NCI-H2107 treated with DMSO at 0.1 percent for 48 hours (cell line): Measurements from ENCODE around the gene RNF138.
"Not testable (repeated sequence)": the region's sequence is repeated elsewhere in the genome, so short reads cannot be mapped to it uniquely, and the experiment has no call there.

Experiments
- DNase-seq: peaks from one replicate; lab custom pipeline; 2025; ENCODE audit not compliant: unreplicated experiment; lab: John Stamatoyannopoulos, UW

Gene RNF138, protein sequence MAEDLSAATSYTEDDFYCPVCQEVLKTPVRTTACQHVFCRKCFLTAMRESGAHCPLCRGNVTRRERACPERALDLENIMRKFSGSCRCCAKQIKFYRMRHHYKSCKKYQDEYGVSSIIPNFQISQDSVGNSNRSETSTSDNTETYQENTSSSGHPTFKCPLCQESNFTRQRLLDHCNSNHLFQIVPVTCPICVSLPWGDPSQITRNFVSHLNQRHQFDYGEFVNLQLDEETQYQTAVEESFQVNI

DNA sequence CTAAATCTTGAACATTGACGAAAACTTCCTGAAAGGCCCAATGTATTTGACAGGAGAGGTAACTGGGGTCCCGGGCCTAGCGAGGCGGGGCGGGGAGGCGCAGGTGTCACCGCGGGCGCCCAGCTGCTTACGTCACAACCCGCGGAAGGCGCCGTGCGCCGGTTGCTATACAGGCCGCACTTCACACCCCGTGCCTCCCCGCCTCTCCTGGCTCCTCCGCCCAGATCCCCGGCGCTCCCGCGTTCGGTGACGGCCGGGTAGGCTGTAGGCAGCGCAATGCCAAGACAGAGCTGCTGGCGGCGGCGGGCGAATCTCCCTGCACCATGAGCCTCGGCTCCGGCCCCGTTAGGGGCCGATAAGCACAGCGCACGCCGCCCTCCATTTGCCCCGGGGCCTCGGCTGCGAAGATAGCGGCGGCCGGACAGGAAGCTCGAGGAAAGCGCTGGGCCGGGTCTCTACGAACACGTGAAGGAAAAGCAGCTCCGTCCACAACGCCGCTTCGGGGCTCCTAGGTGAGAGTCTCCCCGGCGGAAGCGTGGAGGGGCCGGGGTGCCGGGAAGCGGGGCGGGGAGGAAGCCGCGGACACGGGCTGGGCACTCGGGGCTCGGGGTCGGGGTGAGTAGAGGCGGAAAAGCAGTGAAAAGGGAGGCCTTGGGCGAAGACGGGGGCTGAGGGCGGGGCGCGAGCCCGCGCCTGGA lies at the start of gene RNF138:
Gene RNF138, plus strand, starts transcription at position 151 of the 698 bp plus-strand sequence. CDS start 903 bp downstream, outside the sequence.
- DNase-seq = peak; percentile 37

DNA sequence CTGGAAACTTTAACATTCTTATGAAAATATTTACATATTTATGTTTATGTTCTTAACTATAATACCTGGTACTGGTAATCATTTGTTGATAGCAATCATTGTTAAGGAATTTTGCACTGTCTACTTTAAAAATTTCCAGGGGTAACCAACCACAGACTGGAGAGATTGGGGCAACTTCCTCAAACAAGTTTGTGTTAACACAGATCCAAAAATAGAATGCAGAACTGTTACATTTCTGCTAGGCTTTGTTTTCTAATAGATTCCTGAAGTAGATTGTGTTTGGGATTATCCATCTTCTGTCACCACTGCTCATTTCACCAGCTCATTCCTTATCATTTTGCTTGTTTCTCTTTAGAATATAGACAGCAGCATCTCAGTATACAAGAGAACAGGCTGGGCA lies 49.3 kb upstream of the RNF138 start:
- DNase-seq = no peak

DNA sequence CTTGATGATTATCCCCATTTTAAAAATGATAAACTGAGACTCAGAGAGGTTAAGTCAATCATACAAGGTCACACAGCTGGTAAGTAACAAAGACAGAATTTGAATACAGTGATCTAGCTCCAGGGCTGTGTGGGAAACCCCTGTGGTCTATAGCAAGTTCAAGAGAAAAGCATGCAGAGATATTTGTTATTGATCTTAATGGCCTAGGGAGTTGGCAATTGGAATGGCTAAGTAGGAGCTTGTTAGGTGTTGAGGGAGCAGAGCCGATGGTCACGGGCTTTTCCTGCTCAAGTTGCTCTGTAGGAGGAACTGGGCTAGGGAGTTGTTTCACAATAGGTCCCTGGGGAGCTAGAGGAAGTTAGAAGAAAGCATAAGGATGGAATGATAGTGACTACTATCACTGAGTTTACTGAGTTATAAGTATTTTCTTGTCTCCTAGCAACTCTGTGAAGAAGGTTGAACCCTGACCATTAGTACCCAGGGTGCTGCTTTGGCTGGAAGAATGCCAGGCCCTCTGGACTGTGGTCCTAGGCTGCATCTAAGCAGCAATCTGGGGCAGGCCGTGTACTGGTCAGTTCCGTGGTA lies 43.1 kb upstream of the RNF138 start:
- no peak for DNase-seq

DNA sequence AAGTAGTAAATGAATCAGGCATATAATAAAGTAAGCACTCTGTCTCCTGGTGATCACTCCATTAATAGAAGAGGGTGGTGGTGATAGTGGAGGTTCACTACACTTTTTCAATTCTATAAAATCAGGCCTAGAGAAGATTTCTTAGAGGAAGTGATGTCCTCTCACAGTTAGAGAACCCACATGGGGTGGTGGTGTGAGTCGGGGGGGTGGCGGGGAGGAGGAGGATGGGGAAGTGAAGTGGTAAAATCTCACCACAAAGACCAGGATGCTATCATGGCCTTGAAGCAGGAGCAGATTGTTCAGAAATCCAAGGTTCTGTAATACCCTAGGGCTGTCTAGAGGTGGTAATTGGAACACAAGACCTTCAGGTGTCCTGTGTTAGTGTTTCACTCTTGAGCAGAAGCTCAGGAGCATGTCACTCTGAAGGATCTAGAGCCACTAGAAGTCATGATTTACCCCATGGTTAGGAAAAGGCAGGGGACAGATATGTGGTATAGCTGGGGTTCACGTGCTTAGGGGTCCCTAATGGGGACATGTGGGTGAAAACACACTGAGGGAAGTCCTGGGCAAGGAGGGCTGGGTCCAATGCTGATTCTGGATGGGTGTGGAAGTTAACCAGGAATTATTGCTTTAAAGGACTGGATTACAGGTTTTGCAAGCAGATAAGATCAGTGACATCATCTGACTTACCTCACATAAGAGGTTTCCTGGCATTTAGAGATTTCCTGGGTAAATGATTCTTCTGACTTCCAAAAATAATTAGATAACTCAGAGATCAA lies 42.1 kb upstream of the RNF138 start:
- no peak for DNase-seq

DNA sequence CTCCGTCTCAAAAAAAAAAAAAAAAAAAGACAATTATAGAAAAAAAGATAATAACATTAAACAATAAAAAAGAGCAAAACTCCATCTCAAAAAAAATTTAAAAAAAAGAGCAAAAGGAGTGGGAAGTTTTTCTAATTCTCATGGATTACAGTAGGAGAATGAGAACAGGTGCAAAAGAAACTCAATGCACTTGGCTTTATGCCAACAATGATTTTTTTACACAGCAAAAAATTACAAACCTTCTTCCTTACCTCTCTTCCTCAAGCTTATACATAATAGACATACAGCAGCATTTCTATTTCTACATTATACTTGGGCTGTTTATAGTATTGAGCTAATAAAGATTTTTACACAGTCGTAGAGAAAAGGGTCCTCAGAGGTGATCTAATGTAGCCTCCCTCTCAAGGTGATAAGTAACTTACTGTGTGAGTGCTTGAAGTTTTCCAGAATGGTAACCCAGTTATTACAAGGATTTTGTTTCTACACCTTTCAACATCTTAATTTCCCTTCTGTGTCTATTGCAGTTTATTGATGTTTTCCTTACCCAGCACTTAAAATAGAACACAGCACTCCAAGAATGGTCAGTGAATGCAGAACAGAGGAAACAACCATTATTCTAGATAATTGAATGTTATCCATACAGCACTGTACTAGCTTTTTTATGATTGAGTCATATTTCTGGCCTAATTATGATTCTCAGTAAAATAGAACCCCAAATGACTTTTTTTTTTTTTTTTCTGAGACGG lies 34.9 kb upstream of the RNF138 start:
- DNase-seq = no peak

DNA sequence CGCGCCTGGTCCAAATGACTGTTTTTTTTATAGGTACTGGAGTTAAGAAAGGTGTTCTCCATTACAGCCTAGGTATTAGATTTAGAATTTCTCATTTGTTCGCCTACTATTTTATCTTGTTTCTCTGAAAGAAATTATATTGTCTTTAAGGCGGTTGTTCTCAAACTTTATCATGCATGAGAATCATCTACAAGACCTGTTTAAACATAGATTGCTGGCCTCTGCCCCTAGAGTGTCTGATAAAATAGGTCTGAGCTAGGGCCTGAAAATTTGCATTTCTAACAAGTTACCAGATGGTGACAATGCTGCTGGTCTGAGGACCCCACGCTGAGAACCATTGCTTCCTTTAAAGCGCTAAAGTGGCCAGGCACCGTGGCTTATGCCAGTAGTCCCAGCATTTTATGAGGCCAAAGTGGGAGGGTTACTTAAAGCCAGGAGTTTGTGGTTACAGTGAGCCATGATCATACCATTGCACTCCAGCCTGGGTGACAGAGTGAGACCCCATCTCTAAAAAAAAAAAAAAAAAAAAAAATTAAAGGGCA lies 34.0 kb upstream of the RNF138 start:
- no peak for DNase-seq

DNA sequence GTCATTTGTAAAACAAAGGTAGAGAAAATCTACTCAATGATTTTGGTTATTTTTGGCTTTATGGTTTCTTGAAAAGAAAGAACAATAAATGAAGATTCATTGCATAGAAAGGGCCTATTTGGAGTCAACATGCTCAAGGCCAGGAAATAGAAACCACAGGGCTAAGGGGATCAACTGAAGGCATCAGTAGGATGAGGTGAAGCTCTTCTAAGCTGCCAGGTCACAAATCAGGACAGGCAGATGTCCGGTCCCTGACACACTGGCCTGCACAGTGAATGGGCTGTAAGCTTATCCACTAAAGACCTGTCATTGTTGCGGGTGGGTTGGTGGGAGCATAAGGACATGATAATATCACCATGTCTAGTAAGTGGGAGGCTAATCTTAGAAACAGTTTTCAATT lies 31.6 kb upstream of the RNF138 start:
- no peak for DNase-seq

DNA sequence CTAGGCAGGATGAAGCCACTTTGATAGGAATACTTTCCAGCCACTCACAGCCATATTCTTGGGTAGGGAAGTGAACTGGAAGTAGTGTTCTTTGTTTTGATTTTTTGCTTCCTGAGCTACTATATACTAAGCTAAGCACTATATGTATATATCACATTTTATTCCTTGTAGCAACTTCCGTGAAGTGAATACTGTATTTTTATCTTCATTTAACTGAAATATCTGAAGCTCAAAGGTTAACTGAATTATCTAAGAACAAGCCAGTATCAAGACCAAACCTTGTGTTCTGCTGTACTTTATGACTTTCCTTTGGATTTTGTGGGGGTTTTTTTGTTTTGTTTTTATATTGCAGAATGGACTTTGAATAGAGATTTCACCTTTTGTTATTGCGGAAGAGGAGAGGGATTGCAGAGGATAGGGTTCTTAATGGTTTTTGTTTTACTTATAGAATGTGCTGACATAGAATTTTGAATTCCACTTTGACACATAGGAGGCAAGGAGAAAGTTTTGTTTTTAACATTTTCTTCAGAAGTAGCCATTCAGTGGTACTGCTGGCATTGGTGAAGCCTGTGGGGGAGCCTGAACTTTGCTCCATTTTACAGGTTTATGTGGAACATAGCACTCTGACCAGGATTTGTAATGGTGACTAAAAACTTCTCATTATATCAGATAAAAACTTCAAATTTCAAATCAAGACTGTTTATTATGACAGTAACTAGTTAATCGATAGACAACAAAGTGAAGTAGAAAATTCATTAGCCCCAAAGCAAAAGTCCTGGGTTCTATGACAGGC lies 24.1 kb upstream of the RNF138 start:
- no peak for DNase-seq

DNA sequence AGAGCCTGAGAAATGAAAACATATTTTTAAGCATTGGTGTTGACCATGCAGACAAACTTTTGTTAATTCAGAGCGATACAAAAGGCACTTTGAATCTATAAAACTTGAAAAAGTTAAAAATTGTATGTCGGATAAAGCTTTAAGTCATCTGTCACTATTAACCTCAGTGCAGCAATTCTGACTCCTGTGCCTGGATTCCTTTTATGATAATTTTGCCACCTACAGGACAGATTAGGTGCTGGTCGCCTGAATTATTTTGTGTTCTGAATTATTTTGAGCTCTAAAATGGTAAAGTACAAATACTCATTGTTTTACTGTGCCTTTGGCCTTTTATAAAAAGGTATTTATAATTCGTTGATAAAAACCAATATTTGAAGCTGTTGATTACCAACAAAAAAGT lies 19.4 kb upstream of the RNF138 start:
- DNase-seq = no peak

DNA sequence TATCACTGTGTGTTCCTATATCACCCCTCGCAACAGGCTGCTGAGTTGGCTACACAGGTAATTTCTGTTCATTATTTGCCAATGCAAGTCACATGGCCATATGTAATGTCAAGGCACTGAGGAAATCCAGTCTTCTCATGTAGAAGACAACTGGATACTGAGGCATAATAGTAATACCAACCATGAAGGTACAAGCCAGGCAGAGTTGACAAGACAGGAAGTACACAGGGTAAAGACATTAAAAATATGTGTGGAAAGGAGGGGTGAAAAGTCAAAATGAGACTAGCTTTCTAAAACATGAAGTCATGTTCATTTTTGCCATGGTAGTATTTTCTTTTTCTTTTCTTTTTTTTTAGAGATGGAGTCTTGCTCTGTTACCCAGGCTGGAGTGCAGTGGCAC lies 17.5 kb upstream of the RNF138 start:
- no peak for DNase-seq

DNA sequence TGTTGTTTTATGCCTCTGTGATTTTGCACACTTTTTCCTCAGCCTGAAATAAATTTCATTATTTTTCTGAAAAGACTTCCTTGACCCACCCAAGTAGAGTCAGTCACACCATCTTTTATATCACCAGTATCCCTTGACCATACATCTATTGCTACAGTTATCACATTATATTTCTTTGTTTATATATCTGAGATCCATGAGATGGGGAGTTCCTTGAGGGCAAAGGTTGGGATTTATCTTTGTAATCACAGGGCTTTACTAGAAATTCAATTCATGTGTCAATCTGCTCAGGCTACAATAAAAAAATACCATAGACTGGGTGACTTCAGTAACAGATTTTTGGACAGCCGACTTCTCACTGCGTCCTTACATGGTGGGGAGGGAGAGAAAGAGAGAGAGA lies 12.8 kb upstream of the RNF138 start:
- DNase-seq = no peak

DNA sequence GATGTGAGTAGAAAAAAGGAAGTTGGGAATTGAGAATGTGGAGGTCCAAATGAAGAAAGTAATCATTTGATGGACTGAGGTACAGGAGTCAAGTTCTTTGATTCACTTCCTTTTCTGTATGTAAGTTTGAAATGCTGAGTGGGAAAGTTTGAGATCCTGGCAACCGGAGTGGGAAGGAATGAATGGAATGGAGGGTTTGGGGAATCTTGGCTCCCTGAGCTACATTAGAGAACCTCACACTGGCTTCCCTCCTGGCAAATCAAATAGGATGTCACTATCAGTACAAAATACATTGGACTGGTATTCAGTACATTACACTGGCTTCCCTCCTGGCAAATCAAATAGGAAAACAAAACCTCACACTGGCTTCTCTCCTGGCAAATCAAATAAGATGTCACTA lies 9.8 kb upstream of the RNF138 start:
- DNase-seq = no peak

DNA sequence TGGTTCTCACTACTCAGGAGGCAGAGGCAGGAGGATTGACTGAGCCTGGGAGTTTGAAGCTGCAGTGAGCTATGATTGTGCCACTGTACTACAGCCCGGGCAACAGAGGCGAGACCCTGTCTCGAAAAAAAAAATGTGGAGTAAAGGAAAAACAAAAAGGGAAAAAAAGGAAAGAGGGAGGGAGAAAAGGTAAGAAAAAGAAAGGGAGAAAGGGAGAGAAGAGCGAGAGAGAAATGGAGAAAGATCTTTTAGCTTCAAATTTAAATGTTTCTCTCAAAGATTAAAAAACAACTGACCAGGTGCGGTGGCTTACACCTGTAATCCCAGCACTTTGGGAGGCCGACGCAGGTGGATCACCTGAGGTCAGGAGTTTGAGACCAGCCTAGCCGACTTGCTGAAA lies 7.9 kb upstream of the RNF138 start:
- DNase-seq = no peak

DNA sequence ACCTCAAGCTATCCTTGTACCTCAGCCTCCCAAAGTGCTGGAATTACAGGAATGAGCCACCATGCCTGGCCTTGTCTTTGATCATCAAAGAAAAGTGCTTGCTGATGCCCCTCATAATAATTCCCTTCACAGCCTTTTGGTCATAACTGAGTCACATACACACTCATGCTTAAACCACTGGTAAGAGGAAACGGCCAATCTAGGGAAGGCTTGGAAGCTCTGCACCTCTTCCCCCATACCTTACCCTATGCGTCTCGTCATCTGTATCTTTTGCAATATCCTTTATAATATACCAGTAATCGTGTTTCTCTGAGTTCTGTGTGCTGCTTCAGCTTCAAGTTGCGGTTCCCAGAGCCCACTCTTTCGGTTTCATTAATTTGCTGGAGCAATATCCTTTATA lies 4.8 kb upstream of the RNF138 start:
- DNase-seq = no peak

DNA sequence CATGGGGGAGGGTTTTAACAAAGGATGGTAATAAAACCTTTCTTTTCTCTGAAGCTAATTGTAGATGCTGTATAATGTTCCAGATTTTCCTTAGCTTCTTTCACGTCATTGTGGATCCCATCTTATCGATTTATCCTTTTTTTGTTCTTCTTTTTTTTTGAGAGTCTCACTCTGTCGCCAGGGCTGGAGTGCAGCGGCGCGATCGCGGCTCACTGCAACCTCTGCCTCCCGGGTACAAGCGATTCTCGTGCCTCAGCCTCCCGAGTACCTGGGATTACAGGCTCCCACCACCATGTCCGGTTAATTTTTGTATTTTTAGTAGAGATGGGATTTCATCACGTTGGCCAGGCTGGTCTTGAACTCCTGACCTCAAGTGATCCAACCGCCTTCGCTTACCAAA lies 843 bp upstream of the RNF138 start:
- DNase-seq = not testable (repeated sequence)

DNA sequence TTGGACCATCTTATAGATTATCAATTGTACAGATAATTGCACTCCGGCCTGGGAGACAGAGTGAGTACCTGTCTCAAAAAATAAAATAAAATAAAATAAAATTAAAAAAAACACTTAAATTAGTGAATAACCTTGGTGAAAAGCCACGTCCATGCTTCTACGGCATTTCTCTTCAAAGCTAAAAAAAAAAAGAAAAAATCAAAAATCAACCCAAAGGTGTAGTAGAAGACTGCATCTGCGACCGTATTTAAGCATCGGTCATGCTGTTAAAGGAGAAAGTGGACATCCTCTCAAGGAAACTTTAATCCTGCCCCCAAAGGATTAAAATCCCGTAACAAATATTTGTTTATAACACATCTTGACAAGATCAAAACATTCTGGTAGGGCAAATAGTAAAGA lies 350 bp upstream of the RNF138 start:
- DNase-seq = no peak

DNA sequence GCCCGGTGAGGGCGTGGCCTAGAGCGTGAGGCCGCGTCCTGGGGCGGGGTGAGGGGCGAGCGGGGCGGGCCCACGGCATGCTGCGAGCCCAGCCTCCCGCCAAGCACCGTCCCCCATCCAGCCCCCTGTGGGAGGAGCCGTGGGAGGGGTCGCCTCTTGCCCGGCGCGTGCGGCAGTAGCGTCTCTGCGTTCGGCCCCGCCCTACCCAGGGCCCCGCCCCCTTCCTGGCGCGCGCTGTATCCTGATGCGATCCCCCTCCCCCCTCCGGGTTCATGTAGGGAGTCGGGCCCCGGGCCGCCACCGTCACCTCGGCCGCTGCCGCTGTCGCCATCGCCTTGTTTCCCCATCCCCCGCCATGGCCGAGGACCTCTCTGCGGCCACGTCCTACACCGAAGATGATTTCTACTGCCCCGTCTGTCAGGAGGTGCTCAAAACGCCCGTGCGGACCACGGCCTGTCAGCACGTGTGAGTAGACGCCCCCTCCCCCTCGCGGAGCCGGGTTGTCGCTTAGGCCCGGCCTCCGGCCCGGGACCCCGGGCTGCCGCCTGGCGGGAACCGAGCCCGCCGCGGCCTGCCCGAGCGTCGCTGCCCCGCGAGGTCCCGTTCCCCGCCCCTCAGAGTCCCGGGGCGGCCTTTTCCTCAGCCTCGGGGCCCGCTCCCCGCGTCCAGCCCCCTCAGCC lies 888 bp downstream of the RNF138 start:
- peak; percentile 71 for DNase-seq

DNA sequence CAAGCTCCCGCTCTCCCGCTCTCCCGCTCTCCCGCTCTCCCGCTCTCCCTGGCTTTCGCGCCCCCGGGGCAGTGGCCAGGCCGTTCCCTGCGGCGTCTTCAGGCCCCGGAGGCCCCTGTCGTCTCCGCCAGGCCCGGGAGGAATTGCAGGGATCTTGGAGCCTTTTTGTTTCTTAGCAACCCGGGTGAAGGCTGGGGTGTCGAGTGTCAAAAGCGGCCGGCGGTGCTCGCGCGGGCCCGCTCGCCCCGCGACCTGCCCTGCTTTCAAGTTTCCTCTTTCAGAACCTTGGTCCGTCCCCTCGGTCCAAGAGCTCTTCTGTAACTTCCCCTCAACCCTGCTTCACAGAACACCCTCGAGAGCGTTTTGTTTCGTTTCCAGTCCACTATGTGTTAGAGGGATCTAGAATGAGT lies 1.4 kb downstream of the RNF138 start:
- DNase-seq = no peak

DNA sequence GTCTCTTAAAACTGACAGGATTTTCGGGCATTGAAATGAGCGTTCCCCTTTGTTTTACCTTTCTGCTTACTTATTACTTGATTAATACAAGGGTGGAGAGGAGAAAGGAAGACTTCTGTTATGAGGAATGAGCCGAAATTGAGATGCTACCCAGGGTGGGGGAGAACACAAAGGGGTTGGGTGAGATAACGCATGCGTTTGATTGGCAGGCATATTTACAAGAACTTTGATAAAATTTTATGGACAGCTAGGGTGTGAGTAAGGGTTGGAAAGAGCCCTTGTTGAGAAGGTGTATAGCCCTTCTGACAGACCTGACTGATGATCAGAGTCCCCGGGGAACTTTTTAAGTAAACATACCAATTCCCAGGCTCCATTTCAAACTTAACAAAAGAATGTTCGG lies 1.8 kb downstream of the RNF138 start:
- no peak for DNase-seq
